DND-41 (cell line): ENCODE results near the gene CTNNA3.

Source experiments
- EZH2 ChIP-seq: IDR thresholded peaks from 3 replicates; pipeline ENCODE4 v1.6.1; 2012; ENCODE audit warnings: borderline replicate concordance, low read depth, mild to moderate bottlenecking, moderate library complexity, low read length, inconsistent platforms; ENCODE audit not compliant: severe bottlenecking
- TF ChIP-seq, protein P1 (sequence below): IDR thresholded peaks from 2 replicates; pipeline ENCODE4 v1.5.1; 2012; ENCODE audit warnings: borderline replicate concordance, low read length, moderate library complexity, mild to moderate bottlenecking; ENCODE audit not compliant: poor library complexity, severe bottlenecking; ENCODE audit errors: extremely low read depth

DNA sequence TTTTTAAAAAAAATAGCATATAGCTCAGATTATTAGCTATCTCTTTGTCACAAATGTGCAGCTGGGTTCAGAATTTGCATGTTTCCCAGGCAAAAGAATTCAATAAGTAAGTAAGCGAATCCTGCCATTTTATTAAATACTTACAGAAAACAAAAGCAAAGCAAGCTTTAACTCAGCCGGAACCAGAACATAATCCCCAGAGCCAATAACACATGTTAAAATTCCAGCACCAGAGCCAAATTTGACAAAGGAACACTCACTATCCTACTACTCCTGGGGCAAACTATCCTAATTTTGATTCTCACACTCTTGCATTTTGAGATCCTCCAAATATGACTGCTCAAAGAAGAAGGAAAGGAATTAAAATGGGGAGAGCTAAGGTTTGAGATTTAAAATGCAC lies 737.5 kb downstream of the CTNNA3 start:
- no peak for TF ChIP-seq EZH2
- TF ChIP-seq, protein P1, sequence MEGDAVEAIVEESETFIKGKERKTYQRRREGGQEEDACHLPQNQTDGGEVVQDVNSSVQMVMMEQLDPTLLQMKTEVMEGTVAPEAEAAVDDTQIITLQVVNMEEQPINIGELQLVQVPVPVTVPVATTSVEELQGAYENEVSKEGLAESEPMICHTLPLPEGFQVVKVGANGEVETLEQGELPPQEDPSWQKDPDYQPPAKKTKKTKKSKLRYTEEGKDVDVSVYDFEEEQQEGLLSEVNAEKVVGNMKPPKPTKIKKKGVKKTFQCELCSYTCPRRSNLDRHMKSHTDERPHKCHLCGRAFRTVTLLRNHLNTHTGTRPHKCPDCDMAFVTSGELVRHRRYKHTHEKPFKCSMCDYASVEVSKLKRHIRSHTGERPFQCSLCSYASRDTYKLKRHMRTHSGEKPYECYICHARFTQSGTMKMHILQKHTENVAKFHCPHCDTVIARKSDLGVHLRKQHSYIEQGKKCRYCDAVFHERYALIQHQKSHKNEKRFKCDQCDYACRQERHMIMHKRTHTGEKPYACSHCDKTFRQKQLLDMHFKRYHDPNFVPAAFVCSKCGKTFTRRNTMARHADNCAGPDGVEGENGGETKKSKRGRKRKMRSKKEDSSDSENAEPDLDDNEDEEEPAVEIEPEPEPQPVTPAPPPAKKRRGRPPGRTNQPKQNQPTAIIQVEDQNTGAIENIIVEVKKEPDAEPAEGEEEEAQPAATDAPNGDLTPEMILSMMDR, result no peak
